Smooth muscle cell (in vitro differentiated cells): Measurements from ENCODE around the gene RECQL. TPM values are rescaled to one million over a fixed set of nuclear protein-coding genes. Genes with fewer than 3 reads are reported as not detected.

ENCODE experiments used
- DNase-seq: peaks from one replicate; lab custom pipeline; 2025; ENCODE audit not compliant: unreplicated experiment; lab: John Stamatoyannopoulos, UW
- H2AFZ ChIP-seq: fragments of 200-600 bp; sonication (generic); 2 replicates; pipeline ENCODE4 v1.6.0; 2016; ENCODE audit warnings: antibody characterized with exemption, low read depth, mild to moderate bottlenecking
- H3F3A ChIP-seq: fragments of 200-600 bp; sonication (generic); 2 replicates; pipeline ENCODE4 v1.6.0; 2017; ENCODE audit warnings: antibody characterized with exemption, low read depth
- H3K27ac ChIP-seq: fragments of 200-600 bp; sonication (generic); 2 replicates; pipeline ENCODE4 v1.5.1; 2016; ENCODE audit warnings: low read depth, mild to moderate bottlenecking
- H3K27me3 ChIP-seq: fragments of 200-600 bp; sonication (generic); 2 replicates; pipeline ENCODE4 v1.6.1; 2016; ENCODE audit warnings: low read depth, mild to moderate bottlenecking
- H3K36me3 ChIP-seq: fragments of 200-600 bp; sonication (generic); 2 replicates; pipeline ENCODE4 v1.5.1; 2016; ENCODE audit warnings: low read depth
- H3K4me1 ChIP-seq: fragments of 200-600 bp; sonication (generic); 2 replicates; pipeline ENCODE4 v1.5.1; 2016; ENCODE audit warnings: low read depth
- H3K4me2 ChIP-seq: fragments of 200-600 bp; sonication (generic); 2 replicates; pipeline ENCODE4 v1.6.0; 2016; ENCODE audit warnings: mild to moderate bottlenecking
- H3K4me3 ChIP-seq: fragments of 200-600 bp; sonication (generic); 2 replicates; pipeline ENCODE4 v1.5.1; 2016; ENCODE audit warnings: mild to moderate bottlenecking
- H3K79me2 ChIP-seq: fragments of 200-600 bp; sonication (generic); 2 replicates; pipeline ENCODE4 v1.6.0; 2016; ENCODE audit warnings: low read depth, mild to moderate bottlenecking
- H3K9ac ChIP-seq: fragments of 200-600 bp; sonication (generic); 2 replicates; pipeline ENCODE4 v1.6.0; 2016; ENCODE audit warnings: low read depth
- H3K9me3 ChIP-seq: fragments of 200-600 bp; sonication (generic); replicated peaks from 2 replicates; pipeline ENCODE4 v1.5.1; 2016; ENCODE audit warnings: low read depth
- H4K20me1 ChIP-seq: fragments of 200-600 bp; sonication (generic); 2 replicates; pipeline ENCODE4 v1.6.0; 2016; ENCODE audit warnings: low read depth
- WGBS: methylation state at CpG from one replicate; pipeline ENCODE4 v1.1.7; 2016; ENCODE audit warnings: low lambda C conversion rate; 5-methylcytosine and 5-hydroxymethylcytosine counted together
- polyA plus RNA-seq: library from polyadenylated mRNA; unstranded; fragments of >200 nt; fragmentation: Nextera tagmentation; extraction: Ambion mirVana; gene quantifications from 2 replicates; pipeline ENCODE4 v1.2.1, GENCODE V29; 2016
- total RNA-seq: library from RNA; depleted of rRNA; stranded (reverse); fragments of >200 nt; gene quantifications from 2 replicates; pipeline ENCODE4 v1.2.3, GENCODE V29; 2014
- TF ChIP-seq, protein P1 (sequence below): fragments of 200-600 bp; sonication (generic); IDR thresholded peaks from 2 replicates; pipeline ENCODE4 v1.5.1; 2017; ENCODE audit warnings: borderline replicate concordance, mild to moderate bottlenecking, antibody characterized with exemption; ENCODE audit not compliant: insufficient read depth, poor library complexity, severe bottlenecking

The RECQL gene, protein sequence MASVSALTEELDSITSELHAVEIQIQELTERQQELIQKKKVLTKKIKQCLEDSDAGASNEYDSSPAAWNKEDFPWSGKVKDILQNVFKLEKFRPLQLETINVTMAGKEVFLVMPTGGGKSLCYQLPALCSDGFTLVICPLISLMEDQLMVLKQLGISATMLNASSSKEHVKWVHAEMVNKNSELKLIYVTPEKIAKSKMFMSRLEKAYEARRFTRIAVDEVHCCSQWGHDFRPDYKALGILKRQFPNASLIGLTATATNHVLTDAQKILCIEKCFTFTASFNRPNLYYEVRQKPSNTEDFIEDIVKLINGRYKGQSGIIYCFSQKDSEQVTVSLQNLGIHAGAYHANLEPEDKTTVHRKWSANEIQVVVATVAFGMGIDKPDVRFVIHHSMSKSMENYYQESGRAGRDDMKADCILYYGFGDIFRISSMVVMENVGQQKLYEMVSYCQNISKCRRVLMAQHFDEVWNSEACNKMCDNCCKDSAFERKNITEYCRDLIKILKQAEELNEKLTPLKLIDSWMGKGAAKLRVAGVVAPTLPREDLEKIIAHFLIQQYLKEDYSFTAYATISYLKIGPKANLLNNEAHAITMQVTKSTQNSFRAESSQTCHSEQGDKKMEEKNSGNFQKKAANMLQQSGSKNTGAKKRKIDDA
- 75.3 and 99.4 TPM in 2 replicates for total RNA-seq
- polyA plus RNA-seq: 27.0 and 34.5 TPM in 2 replicates

DNA sequence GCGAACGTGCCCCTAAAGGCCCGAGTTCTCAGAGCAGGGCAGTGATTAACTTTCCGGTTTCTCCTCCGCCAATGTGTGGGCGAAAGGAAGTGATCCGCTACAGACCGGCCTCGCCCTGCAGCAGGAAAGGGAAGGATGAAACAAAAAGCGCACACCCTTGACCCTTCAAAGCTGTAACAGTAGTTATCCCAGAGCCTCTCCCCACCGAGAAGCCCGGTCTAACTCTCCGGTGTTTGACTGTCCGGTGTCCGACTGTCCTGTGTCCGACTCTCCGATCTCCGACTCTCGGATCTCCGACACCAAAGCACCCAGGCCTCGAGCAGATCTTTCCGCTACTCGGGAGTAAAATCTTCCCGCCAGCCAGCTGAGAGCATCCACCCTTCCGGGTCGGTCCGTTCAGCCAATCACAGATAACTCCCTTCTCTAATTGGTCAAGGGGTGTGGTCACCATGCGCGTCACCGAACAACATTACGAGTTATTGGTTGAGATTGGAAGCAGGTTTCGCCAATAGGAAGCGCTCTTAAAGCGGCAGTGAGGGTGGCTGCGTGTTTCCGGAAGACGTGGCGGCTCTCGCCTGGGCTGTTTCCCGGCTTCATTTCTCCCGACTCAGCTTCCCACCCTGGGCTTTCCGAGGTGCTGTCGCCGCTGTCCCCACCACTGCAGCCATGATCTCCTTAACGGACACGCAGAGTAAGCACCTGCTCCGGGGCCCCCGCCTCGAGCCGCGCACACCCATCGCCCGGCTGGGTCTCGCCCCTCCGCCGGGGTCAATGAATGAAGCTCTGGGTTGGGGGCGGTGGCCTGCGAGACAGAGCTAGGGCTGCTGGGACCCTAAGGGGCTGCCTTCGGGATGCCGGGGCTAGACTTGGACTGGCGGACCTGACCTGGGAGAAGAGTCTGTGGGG, at the start of gene RECQL, which contains the start of gene GOLT1B:
TSS of gene RECQL (minus strand) at position 378 of the 906 bp plus-strand sequence. CDS start 2,065 bp downstream, outside the sequence.
TSS of gene GOLT1B (plus strand) at position 532 of the 906 bp plus-strand sequence. CDS start at position 667, 135 bp downstream.
- peak within 1 kb of the TSS; percentile 97 for H3K27ac ChIP-seq
- H2AFZ ChIP-seq: peak within 1 kb of the TSS; percentile 86
- peak within 1 kb of the TSS; percentile 98 for H3K9ac ChIP-seq
- no peaks in the 10 kb centered on the region for H3K36me3 ChIP-seq
- H3K4me3 ChIP-seq: peak within 1 kb of the TSS; percentile 94
- TF ChIP-seq, protein P1, sequence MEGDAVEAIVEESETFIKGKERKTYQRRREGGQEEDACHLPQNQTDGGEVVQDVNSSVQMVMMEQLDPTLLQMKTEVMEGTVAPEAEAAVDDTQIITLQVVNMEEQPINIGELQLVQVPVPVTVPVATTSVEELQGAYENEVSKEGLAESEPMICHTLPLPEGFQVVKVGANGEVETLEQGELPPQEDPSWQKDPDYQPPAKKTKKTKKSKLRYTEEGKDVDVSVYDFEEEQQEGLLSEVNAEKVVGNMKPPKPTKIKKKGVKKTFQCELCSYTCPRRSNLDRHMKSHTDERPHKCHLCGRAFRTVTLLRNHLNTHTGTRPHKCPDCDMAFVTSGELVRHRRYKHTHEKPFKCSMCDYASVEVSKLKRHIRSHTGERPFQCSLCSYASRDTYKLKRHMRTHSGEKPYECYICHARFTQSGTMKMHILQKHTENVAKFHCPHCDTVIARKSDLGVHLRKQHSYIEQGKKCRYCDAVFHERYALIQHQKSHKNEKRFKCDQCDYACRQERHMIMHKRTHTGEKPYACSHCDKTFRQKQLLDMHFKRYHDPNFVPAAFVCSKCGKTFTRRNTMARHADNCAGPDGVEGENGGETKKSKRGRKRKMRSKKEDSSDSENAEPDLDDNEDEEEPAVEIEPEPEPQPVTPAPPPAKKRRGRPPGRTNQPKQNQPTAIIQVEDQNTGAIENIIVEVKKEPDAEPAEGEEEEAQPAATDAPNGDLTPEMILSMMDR: no peak
- peaks cover 43% of the 10 kb centered on the region for H4K20me1 ChIP-seq
- H3K79me2 ChIP-seq: peaks cover 74% of the 10 kb centered on the region
- 1% methylated on average over 61 of the region's 61 CpGs for WGBS
- H3F3A ChIP-seq: peaks cover 4% of the 10 kb centered on the region
- H3K27me3 ChIP-seq: no peaks in the 10 kb centered on the region
- no peaks in the 10 kb centered on the region for H3K9me3 ChIP-seq
- peak; percentile 64 for DNase-seq
- peaks cover 26% of the 10 kb centered on the region for H3K4me1 ChIP-seq
- H3K4me2 ChIP-seq: peak within 1 kb of the TSS; percentile 97

DNA sequence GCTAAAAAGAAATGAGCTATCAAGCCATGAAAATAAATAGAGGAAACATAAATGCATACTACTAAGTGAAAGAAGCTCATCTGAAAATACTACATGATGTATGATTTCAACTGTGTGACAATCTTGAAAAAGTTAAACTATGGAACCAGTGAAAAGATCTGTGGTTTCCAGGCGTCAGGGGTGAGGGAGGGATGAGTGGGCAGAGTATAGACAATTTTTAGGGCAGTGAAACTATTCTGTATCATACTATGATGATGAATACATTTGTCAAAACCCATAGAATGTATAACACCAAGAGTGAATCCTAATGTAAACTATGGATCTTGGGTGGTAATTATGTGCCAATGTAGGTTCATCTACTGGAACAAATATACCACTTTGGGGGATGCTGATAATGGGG, 46.0 kb upstream of the RECQL start:
- H3F3A ChIP-seq: no peaks in the 10 kb centered on the region
- no peaks in the 10 kb centered on the region for H4K20me1 ChIP-seq
- H3K27ac ChIP-seq: no peak overlapping the region
- no peak overlapping the region for H3K4me3 ChIP-seq
- 39% methylated on average over 1 of the region's 1 CpG for WGBS
- no peaks in the 10 kb centered on the region for H3K27me3 ChIP-seq
- no peaks in the 10 kb centered on the region for H3K79me2 ChIP-seq
- no peak overlapping the region for H3K9ac ChIP-seq
- TF ChIP-seq, protein P1: no peak
- H3K36me3 ChIP-seq: no peaks in the 10 kb centered on the region
- H3K4me1 ChIP-seq: no peaks in the 10 kb centered on the region
- no peak for DNase-seq
- no peak overlapping the region for H3K4me2 ChIP-seq
- no peak overlapping the region for H2AFZ ChIP-seq
- no peaks in the 10 kb centered on the region for H3K9me3 ChIP-seq

DNA sequence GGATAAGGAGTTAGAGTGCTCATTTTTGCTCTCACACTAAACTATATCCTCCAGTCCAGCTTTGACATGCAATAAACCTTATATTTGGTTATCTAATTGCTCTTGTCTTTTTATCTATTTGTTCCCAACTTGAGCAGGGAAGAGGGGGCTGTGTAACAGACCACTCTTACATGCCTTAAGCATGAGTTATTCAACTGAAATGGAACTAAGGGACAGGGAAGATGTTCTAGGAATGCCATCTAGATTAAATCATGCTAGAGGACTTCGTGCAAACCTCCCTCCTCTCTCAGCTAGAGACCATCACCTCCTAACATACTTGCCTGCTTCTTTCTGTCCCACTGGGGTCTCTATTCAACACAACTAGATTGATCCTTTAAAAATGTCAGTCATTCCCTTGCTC, 45.3 kb upstream of the RECQL start:
- Histone ChIP-seq H3K36me3 (no peaks in the 10 kb centered on the region), H4K20me1 (no peaks in the 10 kb centered on the region), H3K9ac (no peak overlapping the region), H3K79me2 (no peaks in the 10 kb centered on the region), H3K9me3 (no peaks in the 10 kb centered on the region), H3K4me3 (no peak overlapping the region), H3F3A (no peaks in the 10 kb centered on the region), H2AFZ (no peak overlapping the region), H3K4me2 (no peak overlapping the region), H3K27ac (no peak overlapping the region), H3K27me3 (no peaks in the 10 kb centered on the region), H3K4me1 (no peaks in the 10 kb centered on the region)
- no peak for DNase-seq
- 0% methylated on average over 1 of the region's 1 CpG for WGBS
- TF ChIP-seq, protein P1: no peak
